ENCODE measurements around the gene IMMT.

- no peak for TF ChIP-seq POLR2A (IDR thresholded peaks at IDR 0.05)
- TF ChIP-seq, protein P1, sequence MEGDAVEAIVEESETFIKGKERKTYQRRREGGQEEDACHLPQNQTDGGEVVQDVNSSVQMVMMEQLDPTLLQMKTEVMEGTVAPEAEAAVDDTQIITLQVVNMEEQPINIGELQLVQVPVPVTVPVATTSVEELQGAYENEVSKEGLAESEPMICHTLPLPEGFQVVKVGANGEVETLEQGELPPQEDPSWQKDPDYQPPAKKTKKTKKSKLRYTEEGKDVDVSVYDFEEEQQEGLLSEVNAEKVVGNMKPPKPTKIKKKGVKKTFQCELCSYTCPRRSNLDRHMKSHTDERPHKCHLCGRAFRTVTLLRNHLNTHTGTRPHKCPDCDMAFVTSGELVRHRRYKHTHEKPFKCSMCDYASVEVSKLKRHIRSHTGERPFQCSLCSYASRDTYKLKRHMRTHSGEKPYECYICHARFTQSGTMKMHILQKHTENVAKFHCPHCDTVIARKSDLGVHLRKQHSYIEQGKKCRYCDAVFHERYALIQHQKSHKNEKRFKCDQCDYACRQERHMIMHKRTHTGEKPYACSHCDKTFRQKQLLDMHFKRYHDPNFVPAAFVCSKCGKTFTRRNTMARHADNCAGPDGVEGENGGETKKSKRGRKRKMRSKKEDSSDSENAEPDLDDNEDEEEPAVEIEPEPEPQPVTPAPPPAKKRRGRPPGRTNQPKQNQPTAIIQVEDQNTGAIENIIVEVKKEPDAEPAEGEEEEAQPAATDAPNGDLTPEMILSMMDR (IDR thresholded peaks at IDR 0.05), result no peak
Observed at GRCh38 chr2:86171295-86171694, 24.0 kb downstream of the IMMT start.
